Activated CD8-positive, alpha-beta memory T cell treated with anti-CD3 and anti-CD28 coated beads for 24 hours (primary cell): ENCODE measurements around the gene PPFIBP2.

ENCODE experiments used
- DNase-seq: peaks from one replicate; pipeline ENCODE4 v3.0.0-alpha.2; 2020

Gene PPFIBP2

GRCh38 chr11:7670641-7671040 is 156.8 kb downstream of the PPFIBP2 start:
- no peak for DNase-seq

DNA sequence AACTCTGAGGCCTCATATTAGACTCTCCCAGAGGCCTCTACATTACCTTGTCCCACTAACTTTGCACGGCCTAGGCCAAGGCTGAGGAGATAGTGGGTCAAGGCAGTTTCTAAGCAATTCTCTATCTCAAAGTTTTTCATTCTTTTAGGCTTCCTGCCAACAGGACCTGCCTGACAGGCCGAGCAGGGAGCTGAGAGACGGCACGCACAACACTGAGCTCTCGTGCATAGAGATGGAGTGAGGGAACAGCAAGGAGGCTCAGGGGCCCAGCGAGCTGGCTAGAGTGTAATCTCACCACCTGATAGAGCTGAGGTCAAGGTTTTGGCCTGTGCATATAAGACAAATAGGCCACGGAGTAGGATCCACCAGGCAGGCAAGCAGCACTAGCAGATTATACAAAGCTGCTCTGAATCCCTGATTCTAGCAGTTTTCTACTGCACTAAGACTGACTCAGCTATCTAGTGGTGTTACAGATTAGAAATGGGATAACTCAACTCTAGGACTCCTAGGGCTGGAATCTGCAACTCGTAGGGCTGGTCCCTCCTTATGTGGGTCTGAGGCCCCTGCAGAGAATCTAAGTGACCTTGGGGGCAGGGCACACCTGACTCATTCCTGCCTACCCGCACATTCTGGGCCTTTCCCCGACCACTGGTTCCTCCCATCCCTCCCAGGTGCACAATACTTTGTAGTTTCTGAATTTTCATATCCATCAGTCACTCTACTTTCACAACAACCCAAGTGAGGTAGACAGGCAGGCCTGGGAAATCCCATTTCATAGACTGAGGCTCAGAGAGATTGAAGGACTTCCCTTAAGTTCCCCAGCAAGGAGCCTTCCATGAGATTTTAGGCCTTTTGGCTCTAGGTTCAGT is 157.8 kb downstream of the PPFIBP2 start:
- DNase-seq, result no peak

DNA sequence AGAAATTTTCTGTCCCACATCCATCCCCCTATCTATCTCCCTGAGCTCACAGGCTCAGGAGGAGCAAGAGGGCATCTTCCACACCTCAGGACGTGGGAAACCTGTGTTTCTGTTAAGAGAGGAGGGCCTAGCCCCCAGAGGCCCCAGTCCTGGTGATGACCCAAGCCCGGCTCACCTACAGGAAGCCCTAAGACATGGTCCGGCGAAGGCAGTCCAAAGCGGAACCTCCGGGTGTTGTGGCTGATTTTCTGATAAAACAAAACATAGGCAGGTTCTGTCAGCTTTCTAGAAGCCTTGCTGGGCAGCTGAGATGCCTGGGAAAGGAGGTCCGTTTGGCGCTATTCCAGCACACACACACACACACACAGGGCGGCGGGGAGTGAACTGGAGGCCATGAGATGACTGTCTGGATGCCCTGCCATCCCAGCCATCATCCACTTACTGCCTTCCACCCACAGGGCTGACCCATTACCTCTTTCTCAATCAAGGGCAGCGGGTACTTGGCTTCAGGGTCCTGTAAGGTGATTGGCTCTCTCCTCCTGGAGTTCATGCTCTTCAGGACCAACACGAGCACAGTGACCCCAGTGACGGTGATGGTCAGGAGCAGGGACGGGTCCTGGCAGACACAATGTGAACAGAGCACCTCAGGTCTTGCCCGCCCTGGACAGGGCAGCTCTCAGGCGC is 158.6 kb downstream of the PPFIBP2 start:
- no peak for DNase-seq

DNA sequence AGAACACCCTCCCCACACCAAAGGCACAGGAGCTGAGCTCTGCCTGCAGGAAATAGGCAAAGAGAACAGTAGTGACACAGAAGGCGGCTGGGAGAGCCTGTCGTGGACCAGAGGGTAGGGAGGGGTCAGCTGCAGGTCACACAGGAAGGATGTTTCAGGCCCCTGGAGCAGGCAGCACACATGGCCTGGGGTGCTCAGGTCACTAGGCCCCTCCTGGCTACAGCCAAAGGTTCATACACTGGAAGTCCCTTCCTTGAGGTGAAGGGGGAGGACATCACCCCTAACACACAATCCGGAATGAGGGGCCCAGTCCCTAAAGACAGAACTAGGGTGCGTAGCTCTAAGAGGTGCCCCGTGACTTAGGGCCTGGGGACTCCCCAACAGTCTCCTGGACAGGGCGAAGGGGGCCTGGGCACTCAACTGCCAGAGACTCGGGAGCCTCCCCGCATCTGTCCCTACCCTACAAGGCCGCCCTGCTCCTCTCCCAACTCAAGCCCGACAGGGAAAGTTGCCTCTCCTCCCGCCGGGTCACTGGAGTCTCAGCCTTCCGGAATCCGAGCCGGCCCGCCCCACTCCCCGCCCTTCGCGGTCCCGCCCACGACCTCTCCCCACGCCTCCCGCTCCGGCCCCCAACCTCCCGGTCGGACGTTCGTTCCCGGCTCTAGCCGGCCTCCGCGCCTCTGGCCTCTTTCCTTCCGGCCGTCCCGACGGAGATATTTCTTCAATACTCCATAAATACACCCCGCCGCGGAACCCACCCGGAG is 159.3 kb downstream of the PPFIBP2 start, which contains the start of gene CYB5R2:
Gene CYB5R2 (minus strand): TSS at position 541 of the 764 bp plus-strand sequence. CDS start 675 bp downstream, outside the sequence.
- no peak for DNase-seq

DNA sequence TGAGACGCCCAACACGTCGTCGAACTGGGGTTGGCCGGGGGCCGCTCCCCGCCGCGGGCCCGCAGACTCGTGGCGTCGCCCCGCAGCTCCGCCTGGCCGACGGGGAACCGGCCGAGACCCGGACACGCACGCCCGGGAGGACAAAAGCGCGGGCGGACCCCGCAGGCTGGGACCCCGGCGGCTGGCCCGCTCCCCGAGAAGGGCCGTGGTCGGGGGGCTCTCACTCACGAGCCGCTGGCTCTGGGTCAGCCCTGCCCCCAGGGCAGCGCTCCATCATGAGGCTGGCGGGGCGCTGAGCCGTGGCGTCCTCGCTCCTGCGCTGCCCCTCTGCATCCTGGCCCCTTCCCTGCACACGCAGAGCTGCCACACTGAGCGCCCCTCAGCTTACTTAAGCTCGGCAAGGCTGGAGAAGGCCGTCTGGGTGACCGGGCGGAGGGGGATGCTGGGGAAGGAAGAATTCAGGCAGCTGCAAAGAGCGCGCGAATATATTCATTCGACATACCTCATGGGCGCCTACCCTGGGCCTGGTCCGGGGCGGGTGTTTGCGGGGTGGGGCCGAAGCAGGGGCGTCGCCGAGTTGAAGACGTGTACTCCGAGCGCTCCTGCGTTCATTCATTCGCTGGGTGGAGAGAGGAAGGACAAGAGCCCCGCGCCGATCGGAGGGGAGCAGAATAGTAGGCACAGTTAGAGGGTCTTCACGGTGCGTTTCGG is 160.1 kb downstream of the PPFIBP2 start:
- DNase-seq, result no peak

GRCh38 chr11:7675631-7676030 is 161.8 kb downstream of the PPFIBP2 start:
- no peak for DNase-seq

DNA sequence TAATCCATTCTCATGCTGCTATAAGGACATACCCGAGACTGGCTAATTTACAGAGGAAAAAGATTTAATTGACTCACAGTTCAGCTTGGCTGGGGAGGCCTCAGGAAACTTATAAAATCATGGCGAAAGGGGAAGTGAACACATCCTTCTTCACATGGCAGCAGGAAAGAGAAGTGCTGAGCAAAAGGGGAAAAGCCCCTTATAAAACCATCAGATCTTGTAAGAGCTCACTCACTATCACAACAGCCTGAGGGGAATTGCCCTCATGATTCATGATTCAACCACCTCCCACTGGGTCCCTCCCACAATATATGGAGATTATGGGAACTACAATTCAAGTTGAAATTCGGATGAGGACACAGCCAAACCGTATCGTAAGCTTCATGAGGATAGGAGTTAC is 163.3 kb downstream of the PPFIBP2 start:
- no peak for DNase-seq

- DNase-seq, result no peak
These were observed 164.0 kb downstream of the PPFIBP2 start for GRCh38 chr11:7677796-7678201.

DNA sequence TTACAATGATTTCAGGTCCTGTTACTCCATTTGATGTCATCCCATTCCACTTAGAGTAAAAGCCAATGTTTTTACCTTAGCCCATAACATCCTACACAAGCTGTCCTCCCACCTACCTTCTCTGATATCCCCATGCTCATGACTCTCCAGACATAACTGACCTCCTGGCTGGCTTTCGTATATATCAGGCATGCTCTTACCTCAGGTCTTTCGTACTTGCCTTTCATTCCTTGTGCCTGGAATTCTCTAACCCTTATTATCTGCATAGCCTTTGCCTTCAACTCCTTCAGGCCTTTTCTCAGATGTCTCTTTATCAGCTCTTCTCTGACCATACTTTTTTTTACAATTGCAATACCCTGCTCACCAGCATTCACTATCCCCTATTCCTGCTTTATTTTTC is 169.8 kb downstream of the PPFIBP2 start:
- no peak for DNase-seq

- no peak for DNase-seq
These were observed 173.0 kb downstream of the PPFIBP2 start for GRCh38 chr11:7686761-7687160.

DNA sequence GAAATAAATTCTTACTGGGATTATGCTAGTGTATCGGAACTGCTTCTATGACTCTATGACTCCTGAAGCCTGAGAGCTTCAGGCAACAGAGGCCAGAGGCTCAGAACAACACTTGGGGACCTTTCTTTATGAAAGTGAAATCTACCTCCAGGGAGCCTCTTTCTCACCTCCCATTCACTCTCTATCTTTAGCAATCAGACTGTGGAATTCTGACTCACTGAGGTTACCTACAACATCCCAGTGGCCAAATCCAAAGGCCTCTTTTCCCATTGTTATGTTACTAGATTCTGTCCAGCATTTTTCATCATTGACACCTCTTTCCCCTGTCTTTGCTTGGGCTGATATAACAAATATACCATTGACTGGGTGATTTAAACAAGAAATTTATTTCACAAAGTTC is 173.6 kb downstream of the PPFIBP2 start:
- DNase-seq, result no peak

DNA sequence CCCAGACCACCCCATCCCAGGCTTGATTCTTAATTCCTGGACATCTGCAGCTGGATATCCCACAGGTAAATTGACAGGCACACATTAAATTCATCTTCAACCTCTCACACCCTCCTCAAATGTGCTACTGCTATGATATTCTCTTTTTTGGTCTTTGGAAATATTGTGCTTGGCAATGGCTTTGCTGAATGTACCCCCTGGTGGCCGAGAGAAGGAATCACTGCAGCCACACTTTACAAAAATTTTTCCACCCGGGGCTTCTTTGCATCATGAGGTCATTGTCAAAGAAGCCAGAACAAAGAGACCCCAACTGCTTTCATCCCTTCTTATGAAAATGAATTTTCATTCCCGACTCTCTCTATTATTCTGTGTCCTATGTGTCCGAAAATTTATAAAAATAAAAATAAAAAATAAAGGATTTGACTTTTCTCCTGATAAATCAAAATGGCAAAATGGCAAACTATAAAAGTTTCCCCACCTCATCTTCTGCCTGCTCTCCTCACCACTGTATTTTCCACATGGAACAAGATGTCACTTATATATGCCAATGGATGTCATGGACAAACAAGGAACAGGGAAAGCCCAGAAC is 174.5 kb downstream of the PPFIBP2 start:
- DNase-seq, result no peak

DNA sequence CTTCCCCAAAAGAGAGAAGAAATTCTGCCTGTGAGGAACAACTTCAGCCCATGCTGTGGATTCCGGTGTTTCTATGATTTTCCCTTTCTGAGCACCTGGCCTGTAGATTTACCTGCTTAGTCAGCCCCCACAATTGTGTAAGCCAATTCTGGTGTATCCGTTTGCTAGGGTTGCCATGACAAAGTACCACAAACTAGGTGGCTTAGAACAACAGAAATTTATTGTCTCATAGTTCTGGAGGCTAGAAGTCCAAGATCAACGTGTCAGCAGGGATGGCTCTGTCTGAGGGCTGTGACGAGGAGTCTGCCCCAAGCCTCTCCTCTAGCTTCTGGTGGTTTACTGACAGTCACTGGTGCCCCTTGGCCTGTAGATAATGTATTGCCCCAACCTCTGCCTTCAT is 175.4 kb downstream of the PPFIBP2 start:
- no peak for DNase-seq

GRCh38 chr11:7690648-7691047 is 176.8 kb downstream of the PPFIBP2 start:
- DNase-seq, result no peak

- no peak for DNase-seq
These were observed 178.1 kb downstream of the PPFIBP2 start for GRCh38 chr11:7691759-7692350.

DNA sequence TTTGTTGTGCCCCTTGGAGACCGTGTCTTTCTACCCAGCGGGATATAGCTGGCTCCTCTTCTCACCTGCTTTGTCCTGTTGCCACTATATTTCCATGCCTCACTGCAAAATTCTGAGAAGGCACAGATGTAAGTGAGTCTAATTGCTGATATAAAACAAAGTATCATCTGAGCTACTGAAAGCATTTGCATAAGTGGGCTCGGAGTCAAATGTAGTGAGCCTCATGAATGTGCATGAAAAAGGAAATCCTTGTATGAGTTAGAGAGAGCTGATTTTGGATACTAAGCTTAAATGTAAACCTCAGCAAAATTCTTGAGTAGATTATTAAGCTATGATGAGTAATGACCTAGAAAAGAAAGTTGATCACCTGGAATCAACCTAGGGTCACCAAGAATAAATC is 178.6 kb downstream of the PPFIBP2 start:
- DNase-seq, result no peak

DNA sequence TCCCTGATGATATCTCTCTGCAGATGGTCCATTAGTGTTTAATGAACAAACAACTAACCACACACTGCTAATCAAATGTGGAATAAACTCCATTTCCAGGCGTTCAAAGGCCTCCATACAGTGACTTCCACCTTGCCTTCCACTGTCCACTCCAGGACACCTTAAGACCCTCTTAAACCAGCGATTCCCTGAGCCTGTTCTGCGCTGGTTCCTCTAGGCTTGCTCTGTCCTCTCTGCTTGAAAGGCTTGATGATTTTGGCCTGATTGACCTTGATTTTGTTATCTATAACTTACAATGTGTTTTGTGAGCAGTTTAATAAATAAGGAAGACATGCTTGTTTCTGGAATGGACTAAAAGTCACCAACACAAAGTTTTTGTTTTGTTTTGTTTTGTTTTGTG is 180.4 kb downstream of the PPFIBP2 start:
- no peak for DNase-seq

- DNase-seq, result no peak
These were observed 182.6 kb downstream of the PPFIBP2 start for GRCh38 chr11:7696424-7696823.
